GM18505 (cell line): ENCODE measurements around the gene NCOA1.

Source experiments
- ATAC-seq: cut with Tn5 transposase; IDR thresholded peaks from one replicate; pipeline ENCODE4 v1.9.1; 2021; ENCODE audit not compliant: unreplicated experiment
- POLR2A ChIP-seq: IDR thresholded peaks from 4 replicates; pipeline ENCODE4 v1.6.1; 2011; ENCODE audit warnings: borderline replicate concordance; ENCODE audit not compliant: insufficient read depth, insufficient read length; ENCODE audit errors: extremely low read depth

Gene NCOA1

DNA sequence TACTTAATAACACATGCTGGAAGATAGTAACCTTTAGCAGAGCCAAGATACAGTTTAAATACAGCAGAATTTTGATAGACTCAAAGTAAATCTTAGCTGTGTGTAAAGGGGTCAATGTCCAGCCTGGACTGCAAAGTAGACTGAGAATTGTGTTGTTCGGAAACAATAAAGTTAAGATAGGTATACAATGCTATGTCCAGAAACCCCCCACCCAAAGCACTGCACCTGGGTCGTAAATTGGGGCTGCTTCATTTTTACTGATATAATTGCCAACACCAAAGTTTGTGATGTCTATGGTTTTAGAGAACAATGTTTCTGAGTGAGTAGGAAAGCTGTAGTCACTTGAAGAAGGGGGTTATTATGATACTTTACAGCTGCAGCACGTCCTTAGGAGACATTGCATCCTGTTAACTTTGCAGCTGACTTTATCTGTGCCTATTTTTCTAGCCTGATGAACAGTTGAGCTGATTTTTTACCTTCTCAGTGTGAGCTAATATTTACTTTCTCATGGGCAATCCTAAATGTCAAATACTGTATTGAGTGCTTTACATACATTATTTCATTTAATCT, 4.3 kb upstream of the NCOA1 start:
- no peak for ATAC-seq
- no peak for TF ChIP-seq POLR2A

DNA sequence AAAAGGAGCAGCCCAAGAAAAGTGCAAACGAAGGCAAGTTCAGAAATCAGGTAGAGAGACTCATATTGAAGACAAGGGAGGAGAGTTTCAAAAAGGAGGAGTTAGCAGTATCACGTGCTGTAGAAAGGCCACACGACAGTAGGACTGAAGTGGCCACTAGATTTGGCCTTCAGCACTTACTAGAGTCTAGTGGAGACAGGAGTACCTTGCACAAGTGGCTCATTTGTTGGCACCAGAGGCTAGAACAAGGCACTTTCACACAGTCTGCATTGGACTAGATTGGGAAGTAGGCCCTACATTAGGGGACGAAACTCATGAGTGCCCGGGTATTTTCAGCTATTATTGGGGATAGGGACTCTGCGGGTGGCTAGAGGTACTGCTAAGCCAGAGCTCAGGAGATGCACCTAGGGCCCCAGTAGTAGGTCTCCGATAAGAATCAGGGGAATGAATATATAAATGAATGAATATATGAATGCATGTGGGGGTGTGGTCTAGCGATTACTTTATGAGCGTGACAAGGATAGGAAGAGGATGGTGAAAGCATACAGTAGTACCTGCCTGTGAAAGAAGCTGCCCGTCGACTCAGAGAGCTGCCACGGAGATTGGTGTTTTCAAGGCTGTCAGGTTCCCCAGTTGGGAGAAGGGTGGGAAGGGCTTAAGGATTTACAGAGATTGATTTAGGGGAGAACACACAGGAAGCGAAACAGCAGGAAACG, 1.4 kb upstream of the NCOA1 start:
- TF ChIP-seq POLR2A = no peak
- no peak for ATAC-seq

DNA sequence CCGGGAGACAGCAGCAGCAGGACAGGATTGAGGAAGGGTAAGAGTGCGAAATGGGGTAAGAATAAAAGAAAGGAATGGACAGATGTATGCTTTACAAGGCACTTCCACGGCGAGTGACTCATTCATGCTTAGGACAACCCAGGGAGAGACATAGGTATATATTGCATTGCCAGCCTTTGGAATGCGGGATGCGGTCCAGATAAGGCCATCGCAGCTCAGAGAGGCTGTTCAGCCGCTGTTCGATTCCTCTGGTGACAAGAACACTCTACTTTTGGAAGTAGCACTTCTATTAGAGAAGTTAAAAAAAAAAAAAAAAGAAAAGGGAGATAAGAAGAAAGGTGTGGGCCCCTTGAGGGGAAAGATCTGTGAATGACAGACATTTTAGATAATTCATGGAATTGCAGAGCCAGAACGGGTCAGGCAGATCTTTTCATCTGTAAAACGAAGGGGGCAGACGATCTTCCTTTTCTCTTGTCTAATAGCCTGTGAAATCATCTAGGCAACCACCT, 819 bp upstream of the NCOA1 start:
- ATAC-seq = no peak
- no peak for TF ChIP-seq POLR2A

DNA sequence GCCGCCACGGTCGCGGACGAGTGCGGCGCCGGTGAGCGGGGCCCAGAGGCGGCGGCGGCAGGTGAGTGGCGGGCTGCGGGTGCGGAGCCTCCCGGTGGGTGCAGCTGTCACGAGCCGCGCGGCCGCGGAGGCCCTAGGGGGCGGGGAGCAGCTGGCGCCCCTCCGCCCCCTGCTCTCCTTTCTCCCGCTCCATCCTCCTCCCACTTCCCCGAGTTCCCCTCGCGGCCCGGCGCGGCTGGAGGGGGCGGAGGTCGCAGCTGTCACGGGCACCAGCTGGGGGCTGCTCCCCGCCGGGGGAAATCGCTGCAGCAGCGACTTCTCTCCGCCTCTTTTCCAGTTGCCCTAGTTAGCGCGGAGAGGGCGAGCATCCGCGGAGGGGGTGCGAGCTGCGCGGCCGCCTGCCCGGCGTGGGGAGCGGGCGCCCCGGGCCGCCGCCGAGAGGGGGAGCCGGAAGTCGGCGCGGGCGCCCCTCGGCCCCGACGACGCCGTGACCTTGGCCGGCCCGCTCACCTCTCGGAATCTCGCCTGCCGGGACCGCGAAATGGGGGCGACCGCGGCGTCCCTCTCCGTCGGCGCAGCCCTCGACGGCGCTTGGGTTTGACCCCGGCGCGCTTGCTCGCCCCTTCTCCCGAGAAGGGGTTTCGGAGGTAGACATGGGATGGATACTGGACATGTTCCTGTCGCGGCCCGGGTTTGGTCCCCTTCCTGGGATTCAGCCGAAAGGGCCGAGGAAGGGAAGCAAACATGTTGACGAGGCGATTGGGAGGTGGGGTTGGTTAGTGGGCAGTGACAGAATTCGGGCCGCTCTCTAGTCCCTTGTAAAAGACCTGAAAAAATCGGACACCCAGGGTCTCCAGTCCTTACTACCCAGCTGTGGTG, 727 bp downstream of the NCOA1 start:
- no peak for TF ChIP-seq POLR2A
- ATAC-seq = peak; percentile 32

DNA sequence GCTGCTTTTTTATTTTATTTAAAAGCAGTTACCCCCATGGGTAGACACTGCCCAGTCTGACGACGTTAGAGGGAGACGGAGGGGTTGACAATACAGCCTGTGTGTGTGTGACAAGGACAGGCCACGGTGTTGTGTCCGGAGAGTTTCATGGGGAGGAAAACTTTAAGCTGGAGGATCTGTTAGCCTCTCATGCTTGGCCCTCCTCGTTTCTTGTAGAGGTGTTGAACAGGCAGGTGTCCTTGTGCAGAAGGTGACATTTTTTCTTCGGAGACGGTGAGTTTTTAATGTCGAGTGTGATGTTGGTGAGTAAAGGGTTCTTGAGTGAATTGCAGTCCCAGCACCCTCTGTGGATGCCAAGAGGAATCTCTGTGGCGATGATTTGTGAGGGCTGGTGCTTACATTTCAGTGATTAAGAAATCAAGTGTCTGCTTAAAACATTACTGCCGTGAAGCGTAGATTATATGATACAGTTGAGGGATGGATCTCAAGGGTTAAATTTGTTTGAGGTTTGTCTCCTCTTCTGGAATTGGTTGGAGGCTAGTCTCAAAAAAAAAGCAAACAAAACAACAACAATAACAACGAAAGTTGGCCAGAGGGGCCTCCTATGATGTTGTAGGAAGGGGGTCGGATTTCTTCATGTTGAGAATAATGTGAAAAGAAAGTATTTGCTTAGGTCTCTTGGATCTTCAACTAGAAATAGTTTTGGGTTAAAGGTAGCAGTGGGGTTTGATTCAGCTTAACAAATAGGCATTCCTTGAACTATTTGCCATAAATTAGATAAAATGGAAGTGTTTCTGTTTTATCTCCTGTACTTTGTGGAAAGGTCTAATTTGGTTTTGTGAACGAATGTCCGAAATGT, 1.6 kb downstream of the NCOA1 start:
- TF ChIP-seq POLR2A = no peak
- ATAC-seq = no peak

DNA sequence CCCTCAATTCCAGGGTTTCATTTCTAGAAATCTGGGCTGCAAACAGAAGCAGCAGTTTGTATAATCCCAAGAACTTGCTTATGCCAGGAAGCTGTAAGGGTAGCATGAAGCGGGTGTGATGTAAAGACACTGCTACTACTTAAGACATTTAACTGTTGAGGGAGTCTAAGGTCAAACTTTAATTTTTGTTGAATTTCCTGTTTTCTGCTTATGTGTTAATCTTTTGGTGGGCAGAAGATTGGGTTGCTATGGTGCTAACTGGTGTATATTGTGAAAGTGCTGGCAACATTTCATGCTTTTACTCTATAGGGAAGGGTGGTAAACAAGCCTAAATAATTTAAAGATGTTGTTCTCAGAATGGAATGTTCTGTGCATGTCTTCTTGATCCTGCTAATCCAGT, 2.7 kb downstream of the NCOA1 start:
- ATAC-seq = no peak
- no peak for TF ChIP-seq POLR2A

DNA sequence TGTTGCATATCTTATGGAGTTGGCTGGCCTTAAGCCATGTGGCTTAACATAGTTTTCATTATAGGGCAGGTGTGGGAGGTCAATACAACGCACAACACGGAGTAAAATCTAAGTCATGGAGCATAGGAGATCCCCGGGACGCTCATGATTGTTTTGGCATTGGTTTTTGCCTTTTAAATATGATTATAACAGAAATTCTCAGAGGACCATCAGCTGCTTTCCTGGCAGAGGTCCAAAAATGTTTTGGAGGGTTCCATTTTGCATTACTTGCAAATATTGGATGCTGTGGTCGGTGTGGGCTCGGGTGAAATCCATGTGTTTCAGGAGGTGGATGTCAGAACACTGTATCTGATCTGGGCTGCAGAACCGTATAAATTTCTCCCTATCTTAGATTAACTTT, 3.4 kb downstream of the NCOA1 start:
- TF ChIP-seq POLR2A = no peak
- ATAC-seq = no peak

DNA sequence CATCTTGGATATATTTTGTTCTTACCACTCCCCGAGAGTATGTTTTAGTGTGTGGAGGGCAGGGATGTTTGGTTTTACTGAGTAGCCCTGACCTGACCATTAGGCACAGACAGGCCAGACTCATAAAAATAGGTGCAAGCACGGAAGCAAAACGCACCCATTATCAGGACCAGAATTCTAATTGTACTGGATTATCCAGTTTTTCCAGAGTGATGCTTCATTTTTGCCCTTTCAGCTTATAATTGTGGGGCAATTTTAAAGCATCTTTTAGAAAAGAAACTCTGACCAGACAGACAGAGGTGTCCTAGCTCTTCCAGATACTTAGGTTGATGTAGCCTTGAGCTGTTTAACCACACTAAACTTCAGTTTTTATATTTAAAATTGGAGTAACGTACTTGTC, 4.4 kb downstream of the NCOA1 start:
- TF ChIP-seq POLR2A = no peak
- no peak for ATAC-seq

DNA sequence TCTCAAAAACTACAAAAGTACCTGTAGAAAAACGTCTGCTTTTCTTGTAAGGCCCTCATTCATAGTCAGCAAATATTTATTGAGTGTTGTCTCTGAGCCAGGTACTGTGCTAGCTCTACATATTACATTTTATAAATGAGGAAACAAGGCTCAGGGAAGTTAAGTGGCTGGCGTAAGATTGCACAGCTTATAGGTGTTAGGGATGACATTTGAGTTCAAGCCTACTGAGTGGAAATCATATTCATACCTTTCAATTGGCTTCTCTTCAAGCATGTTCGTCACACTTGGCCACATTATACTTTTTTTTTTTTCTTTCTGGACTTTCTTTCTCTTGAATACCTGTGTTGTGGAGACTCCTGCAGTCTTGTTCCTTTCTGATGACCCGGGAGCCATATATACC, 5.9 kb downstream of the NCOA1 start:
- TF ChIP-seq POLR2A = no peak
- ATAC-seq = no peak

DNA sequence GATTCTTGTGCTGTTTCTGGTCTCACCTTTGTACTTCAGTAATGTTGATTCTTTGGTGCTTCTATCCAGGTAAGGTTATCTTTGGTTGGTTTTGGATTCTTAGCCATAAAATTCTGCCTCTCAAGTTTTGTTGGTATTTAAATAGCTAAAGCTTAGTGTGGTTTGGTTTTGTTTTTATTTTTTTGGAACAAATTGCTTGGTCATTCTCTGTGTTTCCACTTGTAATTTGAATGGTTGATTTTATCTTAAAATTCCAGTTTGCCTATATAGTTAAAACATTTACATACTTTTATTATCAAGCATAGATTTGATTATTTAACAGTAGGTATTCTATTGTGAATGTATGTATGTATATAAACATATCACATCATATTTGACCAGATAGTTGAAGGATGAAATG, 6.6 kb downstream of the NCOA1 start:
- no peak for TF ChIP-seq POLR2A
- no peak for ATAC-seq

DNA sequence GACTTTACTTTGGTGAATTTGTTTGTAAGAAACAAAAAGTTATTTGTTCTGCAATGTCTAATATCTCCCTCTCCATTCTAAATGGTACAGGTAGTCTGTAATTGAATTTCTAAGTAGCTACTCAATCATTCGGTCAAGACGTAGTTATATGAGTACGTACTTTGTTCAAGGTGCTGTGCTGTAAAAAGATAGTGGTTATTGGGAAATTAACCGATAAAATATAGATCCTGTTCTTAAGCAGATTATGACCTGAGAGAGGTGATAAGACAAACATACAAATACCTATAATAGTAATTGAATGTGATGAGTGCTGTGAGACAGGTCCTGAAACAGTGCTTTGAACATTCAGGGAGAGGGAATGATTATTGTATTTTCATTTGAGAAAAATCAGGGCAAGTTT, 7.1 kb downstream of the NCOA1 start:
- no peak for ATAC-seq
- no peak for TF ChIP-seq POLR2A

DNA sequence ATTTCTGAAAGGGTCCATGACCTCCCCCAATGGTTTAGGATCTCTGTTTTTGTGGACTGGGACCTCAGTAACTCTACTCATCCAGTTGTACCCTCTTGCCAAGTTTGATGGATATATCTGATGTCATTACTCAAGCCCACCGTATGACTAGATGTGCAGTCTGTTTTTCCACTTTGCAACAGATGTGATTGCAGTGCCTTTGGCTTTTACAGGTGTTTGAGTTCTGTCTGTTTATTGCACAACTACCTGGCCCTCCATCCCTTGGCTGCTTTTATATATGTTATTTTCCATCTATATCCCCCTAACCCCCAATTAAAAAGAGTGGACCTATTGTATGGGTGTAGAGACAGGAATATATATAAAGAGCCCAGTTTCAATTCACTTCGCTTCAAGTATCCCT, 10.8 kb downstream of the NCOA1 start:
- TF ChIP-seq POLR2A = no peak
- ATAC-seq = no peak
